ENCODE results near the gene TMA16. TPM values are rescaled to one million over a fixed set of nuclear protein-coding genes. Genes with fewer than 3 reads are reported as not detected.

The TMA16 gene
- total and polyA plus RNA-seq, 2 of the 13 experiments (the other 11 are each of a cell fraction or from before 2014, with no cell fraction given), result 8.1 to 52.5 TPM

DNA sequence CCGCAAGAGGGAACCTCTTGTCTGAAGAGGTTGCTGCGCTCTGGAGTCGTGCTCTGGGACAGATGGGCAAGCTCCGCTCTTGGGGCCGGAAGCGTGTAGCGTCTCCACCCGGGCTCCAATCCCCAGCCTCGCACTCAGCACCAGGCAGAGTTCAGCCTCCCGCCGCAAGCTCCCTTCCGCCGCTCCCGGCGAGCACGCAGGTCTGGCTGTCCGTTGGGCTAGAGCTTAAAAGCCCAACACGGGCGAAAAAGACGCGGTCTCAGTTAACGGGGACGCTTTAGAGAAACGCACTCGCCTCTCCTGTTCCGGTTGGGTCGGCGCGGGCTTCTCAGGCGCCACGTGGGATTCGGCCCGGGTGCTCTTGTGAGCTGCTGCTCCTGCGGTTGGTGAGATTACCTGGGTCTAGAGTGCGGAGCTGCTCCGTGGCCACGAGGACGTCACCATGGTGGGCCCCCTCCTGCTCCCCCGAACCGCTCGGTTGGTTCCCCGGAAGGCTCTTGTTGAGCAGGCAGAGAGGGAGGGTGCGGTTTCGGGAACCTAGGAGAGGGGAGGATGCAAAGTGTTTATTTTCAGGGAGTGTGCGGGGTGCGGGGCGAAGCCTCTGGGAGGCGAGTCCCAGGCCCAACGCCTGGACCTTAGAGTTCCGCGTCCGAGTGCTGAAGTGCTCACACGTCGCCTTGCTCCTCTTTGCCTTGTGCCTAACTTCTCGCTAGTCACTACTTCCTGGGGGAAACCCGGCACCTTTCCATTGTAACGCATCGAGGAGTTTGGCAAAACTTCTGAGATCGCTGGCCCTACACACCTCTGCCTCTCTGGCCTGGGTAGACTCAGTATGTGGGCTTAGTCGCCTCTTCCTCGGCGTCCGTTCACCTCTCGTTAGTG lies at the start of gene TMA16 (continued):
- TF ChIP-seq, protein P1, sequence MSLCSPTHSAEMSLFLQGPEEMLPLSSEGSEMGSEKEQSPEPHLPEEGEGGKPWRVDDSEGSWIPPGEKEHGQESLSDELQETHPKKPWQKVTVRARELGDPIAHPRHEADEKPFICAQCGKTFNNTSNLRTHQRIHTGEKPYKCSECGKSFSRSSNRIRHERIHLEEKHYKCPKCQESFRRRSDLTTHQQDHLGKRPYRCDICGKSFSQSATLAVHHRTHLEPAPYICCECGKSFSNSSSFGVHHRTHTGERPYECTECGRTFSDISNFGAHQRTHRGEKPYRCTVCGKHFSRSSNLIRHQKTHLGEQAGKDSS (CRISPR knock-in tag; IDR thresholded peaks at IDR 0.05; ENCODE audit: borderline replicate concordance, low read depth), result peak; percentile 99
- TF ChIP-seq KDM3A (CRISPR knock-in tag; IDR thresholded peaks at IDR 0.05; ENCODE audit: low read depth) (peak; percentile 96), U2AF2 (IDR thresholded peaks at IDR 0.05; ENCODE audit: low read depth, low read length) (no peak; the same call in 1 of the 2 replicates), ZC3H13 (CRISPR knock-in tag; IDR thresholded peaks at IDR 0.05) (peak; percentile 87; the same call in 1 of the 2 replicates), TRIM24 (CRISPR knock-in tag; IDR thresholded peaks at IDR 0.05) (no peak), FOSL2 (CRISPR knock-in tag; IDR thresholded peaks at IDR 0.05) (peak; percentile 55), ZNF234 (CRISPR knock-in tag; conservative IDR thresholded peaks at IDR 0.05) (no peak), MAFG (CRISPR knock-in tag; IDR thresholded peaks at IDR 0.05) (no peak), ZNF564 (CRISPR knock-in tag; IDR thresholded peaks at IDR 0.05) (peak; percentile 93; the same call in 1 of the 2 replicates), GPN1 (CRISPR knock-in tag; IDR thresholded peaks at IDR 0.05; ENCODE audit: borderline replicate concordance) (no peak), ZNF772 (CRISPR knock-in tag; IDR thresholded peaks at IDR 0.05) (peak; percentile 98), CCDC6 (CRISPR knock-in tag; IDR thresholded peaks at IDR 0.05) (peak; percentile 95), SP2 (CRISPR knock-in tag; IDR thresholded peaks at IDR 0.05) (no peak), ZKSCAN5 (CRISPR knock-in tag; IDR thresholded peaks at IDR 0.05) (no peak)
- TF ChIP-seq, protein P2, sequence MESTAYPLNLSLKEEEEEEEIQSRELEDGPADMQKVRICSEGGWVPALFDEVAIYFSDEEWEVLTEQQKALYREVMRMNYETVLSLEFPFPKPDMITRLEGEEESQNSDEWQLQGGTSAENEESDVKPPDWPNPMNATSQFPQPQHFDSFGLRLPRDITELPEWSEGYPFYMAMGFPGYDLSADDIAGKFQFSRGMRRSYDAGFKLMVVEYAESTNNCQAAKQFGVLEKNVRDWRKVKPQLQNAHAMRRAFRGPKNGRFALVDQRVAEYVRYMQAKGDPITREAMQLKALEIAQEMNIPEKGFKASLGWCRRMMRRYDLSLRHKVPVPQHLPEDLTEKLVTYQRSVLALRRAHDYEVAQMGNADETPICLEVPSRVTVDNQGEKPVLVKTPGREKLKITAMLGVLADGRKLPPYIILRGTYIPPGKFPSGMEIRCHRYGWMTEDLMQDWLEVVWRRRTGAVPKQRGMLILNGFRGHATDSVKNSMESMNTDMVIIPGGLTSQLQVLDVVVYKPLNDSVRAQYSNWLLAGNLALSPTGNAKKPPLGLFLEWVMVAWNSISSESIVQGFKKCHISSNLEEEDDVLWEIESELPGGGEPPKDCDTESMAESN (CRISPR knock-in tag; conservative IDR thresholded peaks at IDR 0.05), result peak; percentile 87
- TF ChIP-seq, protein P3, sequence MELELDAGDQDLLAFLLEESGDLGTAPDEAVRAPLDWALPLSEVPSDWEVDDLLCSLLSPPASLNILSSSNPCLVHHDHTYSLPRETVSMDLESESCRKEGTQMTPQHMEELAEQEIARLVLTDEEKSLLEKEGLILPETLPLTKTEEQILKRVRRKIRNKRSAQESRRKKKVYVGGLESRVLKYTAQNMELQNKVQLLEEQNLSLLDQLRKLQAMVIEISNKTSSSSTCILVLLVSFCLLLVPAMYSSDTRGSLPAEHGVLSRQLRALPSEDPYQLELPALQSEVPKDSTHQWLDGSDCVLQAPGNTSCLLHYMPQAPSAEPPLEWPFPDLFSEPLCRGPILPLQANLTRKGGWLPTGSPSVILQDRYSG (CRISPR knock-in tag; IDR thresholded peaks at IDR 0.05), result no peak
- TF ChIP-seq, protein P4, sequence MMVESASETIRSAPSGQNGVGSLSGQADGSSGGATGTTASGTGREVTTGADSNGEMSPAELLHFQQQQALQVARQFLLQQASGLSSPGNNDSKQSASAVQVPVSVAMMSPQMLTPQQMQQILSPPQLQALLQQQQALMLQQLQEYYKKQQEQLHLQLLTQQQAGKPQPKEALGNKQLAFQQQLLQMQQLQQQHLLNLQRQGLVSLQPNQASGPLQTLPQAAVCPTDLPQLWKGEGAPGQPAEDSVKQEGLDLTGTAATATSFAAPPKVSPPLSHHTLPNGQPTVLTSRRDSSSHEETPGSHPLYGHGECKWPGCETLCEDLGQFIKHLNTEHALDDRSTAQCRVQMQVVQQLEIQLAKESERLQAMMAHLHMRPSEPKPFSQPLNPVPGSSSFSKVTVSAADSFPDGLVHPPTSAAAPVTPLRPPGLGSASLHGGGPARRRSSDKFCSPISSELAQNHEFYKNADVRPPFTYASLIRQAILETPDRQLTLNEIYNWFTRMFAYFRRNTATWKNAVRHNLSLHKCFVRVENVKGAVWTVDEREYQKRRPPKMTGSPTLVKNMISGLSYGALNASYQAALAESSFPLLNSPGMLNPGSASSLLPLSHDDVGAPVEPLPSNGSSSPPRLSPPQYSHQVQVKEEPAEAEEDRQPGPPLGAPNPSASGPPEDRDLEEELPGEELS (CRISPR knock-in tag; IDR thresholded peaks at IDR 0.05), result peak; percentile 74
- TF ChIP-seq, protein P5, sequence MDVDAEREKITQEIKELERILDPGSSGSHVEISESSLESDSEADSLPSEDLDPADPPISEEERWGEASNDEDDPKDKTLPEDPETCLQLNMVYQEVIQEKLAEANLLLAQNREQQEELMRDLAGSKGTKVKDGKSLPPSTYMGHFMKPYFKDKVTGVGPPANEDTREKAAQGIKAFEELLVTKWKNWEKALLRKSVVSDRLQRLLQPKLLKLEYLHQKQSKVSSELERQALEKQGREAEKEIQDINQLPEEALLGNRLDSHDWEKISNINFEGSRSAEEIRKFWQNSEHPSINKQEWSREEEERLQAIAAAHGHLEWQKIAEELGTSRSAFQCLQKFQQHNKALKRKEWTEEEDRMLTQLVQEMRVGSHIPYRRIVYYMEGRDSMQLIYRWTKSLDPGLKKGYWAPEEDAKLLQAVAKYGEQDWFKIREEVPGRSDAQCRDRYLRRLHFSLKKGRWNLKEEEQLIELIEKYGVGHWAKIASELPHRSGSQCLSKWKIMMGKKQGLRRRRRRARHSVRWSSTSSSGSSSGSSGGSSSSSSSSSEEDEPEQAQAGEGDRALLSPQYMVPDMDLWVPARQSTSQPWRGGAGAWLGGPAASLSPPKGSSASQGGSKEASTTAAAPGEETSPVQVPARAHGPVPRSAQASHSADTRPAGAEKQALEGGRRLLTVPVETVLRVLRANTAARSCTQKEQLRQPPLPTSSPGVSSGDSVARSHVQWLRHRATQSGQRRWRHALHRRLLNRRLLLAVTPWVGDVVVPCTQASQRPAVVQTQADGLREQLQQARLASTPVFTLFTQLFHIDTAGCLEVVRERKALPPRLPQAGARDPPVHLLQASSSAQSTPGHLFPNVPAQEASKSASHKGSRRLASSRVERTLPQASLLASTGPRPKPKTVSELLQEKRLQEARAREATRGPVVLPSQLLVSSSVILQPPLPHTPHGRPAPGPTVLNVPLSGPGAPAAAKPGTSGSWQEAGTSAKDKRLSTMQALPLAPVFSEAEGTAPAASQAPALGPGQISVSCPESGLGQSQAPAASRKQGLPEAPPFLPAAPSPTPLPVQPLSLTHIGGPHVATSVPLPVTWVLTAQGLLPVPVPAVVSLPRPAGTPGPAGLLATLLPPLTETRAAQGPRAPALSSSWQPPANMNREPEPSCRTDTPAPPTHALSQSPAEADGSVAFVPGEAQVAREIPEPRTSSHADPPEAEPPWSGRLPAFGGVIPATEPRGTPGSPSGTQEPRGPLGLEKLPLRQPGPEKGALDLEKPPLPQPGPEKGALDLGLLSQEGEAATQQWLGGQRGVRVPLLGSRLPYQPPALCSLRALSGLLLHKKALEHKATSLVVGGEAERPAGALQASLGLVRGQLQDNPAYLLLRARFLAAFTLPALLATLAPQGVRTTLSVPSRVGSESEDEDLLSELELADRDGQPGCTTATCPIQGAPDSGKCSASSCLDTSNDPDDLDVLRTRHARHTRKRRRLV (CRISPR knock-in tag; IDR thresholded peaks at IDR 0.05), result 0 out of 2 replicates have a peak, but pooled peaks have one; percentile 49

Measured in HepG2 (cell line).